ENCODE results near the gene RETREG2.
A peak's percentile ranks its signal among the peaks of the same experiment; 100 is the strongest.

The RETREG2 gene

GRCh38 chr2:219169930-219170654, 8.0 kb upstream of the RETREG2 start, which contains the start of gene SLC23A3:
TSS of gene SLC23A3 (minus strand) at chr2:219170029. CDS start at chr2:219169984, 45 bp downstream.
- DNase-seq = no peak

GRCh38 chr2:219171231-219171651, 6.8 kb upstream of the RETREG2 start:
- peak; percentile 64 for DNase-seq

GRCh38 chr2:219172231-219173154, 5.6 kb upstream of the RETREG2 start:
- DNase-seq = no peak

- no peak for DNase-seq
Observed at GRCh38 chr2:219173176-219173575, 4.9 kb upstream of the RETREG2 start.

GRCh38 chr2:219174146-219174545, 3.9 kb upstream of the RETREG2 start:
- no peak for DNase-seq

- DNase-seq = no peak
Observed at GRCh38 chr2:219174801-219175200, 3.3 kb upstream of the RETREG2 start.

GRCh38 chr2:219175486-219175885, 2.6 kb upstream of the RETREG2 start:
- DNase-seq = no peak

- DNase-seq = peak; percentile 23
Observed at GRCh38 chr2:219175928-219176817, 1.9 kb upstream of the RETREG2 start.

- peak; percentile 77 for DNase-seq
Observed at GRCh38 chr2:219176818-219177551, 1.1 kb upstream of the RETREG2 start, which contains the start of gene CNPPD1. TSS of gene CNPPD1 (minus strand) at chr2:219176925. CDS start at chr2:219176828, 97 bp downstream.

- DNase-seq = peak; percentile 16
Observed at GRCh38 chr2:219178377-219179175, 501 bp downstream of the RETREG2 start.

- no peak for DNase-seq
Observed at GRCh38 chr2:219179601-219180465, 1.8 kb downstream of the RETREG2 start.

- DNase-seq = no peak
Observed at GRCh38 chr2:219180961-219181360, 2.9 kb downstream of the RETREG2 start.

- no peak for DNase-seq
Observed at GRCh38 chr2:219181531-219181930, 3.5 kb downstream of the RETREG2 start.

GRCh38 chr2:219182331-219183150, 4.5 kb downstream of the RETREG2 start:
- DNase-seq = no peak

- DNase-seq = no peak
Observed at GRCh38 chr2:219183151-219183772, 5.2 kb downstream of the RETREG2 start.

- DNase-seq = no peak
Observed at GRCh38 chr2:219184121-219184520, 6.0 kb downstream of the RETREG2 start.

- no peak for DNase-seq
Observed at GRCh38 chr2:219186754-219187456, 8.8 kb downstream of the RETREG2 start.

GRCh38 chr2:219197388-219197787, 19.3 kb downstream of the RETREG2 start:
- no peak for DNase-seq

Measured in fibroblast of skin of right quadriceps (primary cell).